ENCODE measurements around the gene TTC17. TPM values are rescaled to one million over a fixed set of nuclear protein-coding genes. Genes with fewer than 3 reads are reported as not detected.

Gene TTC17
- total and polyA plus RNA-seq, 9 of the 15 experiments (the other 6 are each of a cell fraction or from before 2014, with no cell fraction given), result 19.7 to 99.1 (median 53.3) TPM

- intact Hi-C loops (cut with micrococcal nuclease) (loop anchor here (10.0 kb wide), 1 partner anchor 298 kb away; no protein-coding TSS in a partner anchor), in situ Hi-C loops (cut with MboI) (no loop called here)
- no peak overlapping the region for H3K4me2 ChIP-seq (ENCODE audit: insufficient read depth, low read length)
- no peaks in the 10 kb centered on the region for H4K20me1 ChIP-seq (replicated peaks; ENCODE audit: control insufficient read depth, insufficient read depth, low read length)
- no peaks in the 10 kb centered on the region for H3K79me2 ChIP-seq (ENCODE audit: control insufficient read depth, insufficient read depth, low read length)
- FAIRE-seq (no peak), DNase-seq (ENCODE audit: extremely low read depth in 1 of 4, low spot score in 3 of 4) (no peak), ATAC-seq (no peak)
- H3K27ac ChIP-seq (ENCODE audit: extremely low read depth, low read depth, low read length), result no peak overlapping the region
- ChIA-PET POLR2A (interaction anchor here (1.2 to 2.1 kb wide), 2 partner anchors 12 to 19 kb away, joined by 3 to 5 read pairs; no protein-coding TSS in a partner anchor), CTCF (ENCODE audit: low intra/inter-chr PET ratio) (no interaction called here)
- H3K9me3 ChIP-seq (replicated peaks; ENCODE audit: control insufficient read depth, insufficient read depth, low read depth, low read length), result no peaks in the 10 kb centered on the region; the same call in 1 of the 2 replicates
- no peak overlapping the region for H3K9ac ChIP-seq (ENCODE audit: insufficient read depth in 1 of 2, low read depth in 2 of 2, low read length in 2 of 2)
- no peaks in the 10 kb centered on the region for H3K9me1 ChIP-seq (ENCODE audit: control insufficient read depth, insufficient read depth, low read length)
- TF ChIP-seq ZNF347 (CRISPR knock-in tag; IDR thresholded peaks at IDR 0.05; ENCODE audit: low read depth), result no peak
- TF ChIP-seq PHF21A (IDR thresholded peaks at IDR 0.05; ENCODE audit: borderline replicate concordance, low read depth), result no peak
- no peak for TF ChIP-seq ID3 (CRISPR knock-in tag; IDR thresholded peaks at IDR 0.05)
- no peak for TF ChIP-seq ID3 (tag; IDR thresholded peaks at IDR 0.05)
- TF ChIP-seq RFX1 (IDR thresholded peaks at IDR 0.05), result peak; percentile 48; the same call in 1 of the 2 replicates
- TF ChIP-seq ZNF12 (CRISPR knock-in tag; IDR thresholded peaks at IDR 0.05), result no peak
- TF ChIP-seq PBX2 (CRISPR knock-in tag; IDR thresholded peaks at IDR 0.05; ENCODE audit: low read depth), result no peak
- no peak for TF ChIP-seq PBX2 (tag; conservative IDR thresholded peaks at IDR 0.05; ENCODE audit: low read depth)
- TF ChIP-seq BRCA1 (IDR thresholded peaks at IDR 0.05), result no peak
- TF ChIP-seq BRCA1 (CRISPR knock-in tag; IDR thresholded peaks at IDR 0.05), result no peak
- H3K4me1 ChIP-seq (replicated peaks in 1 of 2; ENCODE audit: control insufficient read depth in 2 of 2, insufficient read depth in 2 of 2, low read length in 2 of 2), result no peaks in the 10 kb centered on the region
- no peak overlapping the region for H2AFZ ChIP-seq (ENCODE audit: low read depth, low read length)
- no peaks in the 10 kb centered on the region for H3K36me3 ChIP-seq (ENCODE audit: control insufficient read depth, insufficient read depth, low read length)
- H3K4me3 ChIP-seq, result no peak overlapping the region
- no TSS peak for BruUV-seq (replicated peaks)
- peaks cover 4 to 43% of the 10 kb centered on the region in 2 experiments; a peak in 2 of 5 replicates for H3K27me3 ChIP-seq (ENCODE audit: control insufficient read depth in 2 of 2, insufficient read depth in 2 of 2, low read length in 2 of 2)
- WGBS (ENCODE audit: insufficient coverage, low coverage, missing lambda C conversion rate), result 2% methylated on average over 8 of the region's 8 CpGs
Observed at GRCh38 chr11:43516316-43516850, 157.7 kb downstream of the TTC17 start.

Data from K562 (cell line).